C4-2B (cell line): Measurements from ENCODE around the gene LPXN.

Experiments
- ZFX ChIP-seq: fragments of 450-650 bp; IDR thresholded peaks from 2 replicates; pipeline ENCODE4 v1.6.1; 2017
- TF ChIP-seq, protein P1 (sequence below): fragments of 450-650 bp; conservative IDR thresholded peaks from 2 replicates; pipeline ENCODE4 v1.5.1; 2017; ENCODE audit warnings: mild to moderate bottlenecking

DNA sequence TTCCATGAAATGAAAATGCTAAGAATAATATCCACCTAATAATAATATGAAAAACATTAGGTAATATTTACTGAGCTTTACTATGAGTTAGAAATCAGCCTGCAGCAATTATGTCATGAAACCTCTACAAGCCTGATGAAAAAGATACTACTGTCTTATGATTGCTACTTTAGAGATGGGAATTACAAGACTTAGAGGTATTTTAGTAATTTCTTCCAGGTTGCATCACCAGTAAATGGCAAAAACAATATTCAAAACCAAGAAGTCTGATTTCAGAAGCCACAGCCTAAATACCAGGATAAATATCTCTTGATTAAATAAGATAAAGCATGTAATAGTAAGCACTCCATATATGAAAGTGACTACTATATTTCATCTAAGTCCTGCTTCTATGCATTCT lies 81.6 kb downstream of the LPXN start:
- TF ChIP-seq, protein P1, sequence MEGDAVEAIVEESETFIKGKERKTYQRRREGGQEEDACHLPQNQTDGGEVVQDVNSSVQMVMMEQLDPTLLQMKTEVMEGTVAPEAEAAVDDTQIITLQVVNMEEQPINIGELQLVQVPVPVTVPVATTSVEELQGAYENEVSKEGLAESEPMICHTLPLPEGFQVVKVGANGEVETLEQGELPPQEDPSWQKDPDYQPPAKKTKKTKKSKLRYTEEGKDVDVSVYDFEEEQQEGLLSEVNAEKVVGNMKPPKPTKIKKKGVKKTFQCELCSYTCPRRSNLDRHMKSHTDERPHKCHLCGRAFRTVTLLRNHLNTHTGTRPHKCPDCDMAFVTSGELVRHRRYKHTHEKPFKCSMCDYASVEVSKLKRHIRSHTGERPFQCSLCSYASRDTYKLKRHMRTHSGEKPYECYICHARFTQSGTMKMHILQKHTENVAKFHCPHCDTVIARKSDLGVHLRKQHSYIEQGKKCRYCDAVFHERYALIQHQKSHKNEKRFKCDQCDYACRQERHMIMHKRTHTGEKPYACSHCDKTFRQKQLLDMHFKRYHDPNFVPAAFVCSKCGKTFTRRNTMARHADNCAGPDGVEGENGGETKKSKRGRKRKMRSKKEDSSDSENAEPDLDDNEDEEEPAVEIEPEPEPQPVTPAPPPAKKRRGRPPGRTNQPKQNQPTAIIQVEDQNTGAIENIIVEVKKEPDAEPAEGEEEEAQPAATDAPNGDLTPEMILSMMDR = no peak
- TF ChIP-seq ZFX = no peak
